GM19351 (cell line): ENCODE data around the gene SLC25A29.
A peak's percentile ranks its signal among the peaks of the same experiment; 100 is the strongest.
"Not testable (repeated sequence)": the region's sequence is repeated elsewhere in the genome, so short reads cannot be mapped to it uniquely, and the experiment has no call there.

Source experiments
- ATAC-seq: cut with Tn5 transposase; IDR thresholded peaks from one replicate; pipeline ENCODE4 v1.9.1; 2021; ENCODE audit warnings: mild to moderate bottlenecking, moderate library complexity; ENCODE audit not compliant: unreplicated experiment

SLC25A29 gene

DNA sequence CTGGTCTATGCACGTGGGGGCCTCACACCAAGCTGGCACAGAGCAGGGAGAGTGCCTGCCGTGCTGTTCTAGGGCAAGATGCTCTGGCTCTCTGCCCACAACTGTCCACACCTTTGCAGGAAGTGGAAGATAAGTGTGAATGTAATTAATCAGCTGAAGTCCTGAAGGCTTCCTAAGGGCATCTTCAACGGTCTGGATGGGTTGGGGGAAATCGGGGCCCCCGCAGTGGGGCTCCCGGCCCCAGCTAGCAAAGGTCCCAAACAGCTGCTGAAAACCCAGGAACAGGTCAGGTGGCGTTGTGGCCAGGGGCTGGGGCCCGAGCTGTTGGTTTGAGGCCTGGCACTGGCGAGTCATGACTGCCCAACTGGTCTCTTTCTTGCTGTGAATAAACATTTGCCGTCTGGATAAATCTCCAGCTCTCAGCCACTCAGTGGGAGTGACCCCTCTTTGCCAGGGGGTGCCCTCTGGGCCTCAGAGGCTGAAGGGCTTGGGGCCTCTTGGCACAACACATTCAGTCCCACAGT, 6.7 kb upstream of the SLC25A29 start:
- ATAC-seq = no peak

DNA sequence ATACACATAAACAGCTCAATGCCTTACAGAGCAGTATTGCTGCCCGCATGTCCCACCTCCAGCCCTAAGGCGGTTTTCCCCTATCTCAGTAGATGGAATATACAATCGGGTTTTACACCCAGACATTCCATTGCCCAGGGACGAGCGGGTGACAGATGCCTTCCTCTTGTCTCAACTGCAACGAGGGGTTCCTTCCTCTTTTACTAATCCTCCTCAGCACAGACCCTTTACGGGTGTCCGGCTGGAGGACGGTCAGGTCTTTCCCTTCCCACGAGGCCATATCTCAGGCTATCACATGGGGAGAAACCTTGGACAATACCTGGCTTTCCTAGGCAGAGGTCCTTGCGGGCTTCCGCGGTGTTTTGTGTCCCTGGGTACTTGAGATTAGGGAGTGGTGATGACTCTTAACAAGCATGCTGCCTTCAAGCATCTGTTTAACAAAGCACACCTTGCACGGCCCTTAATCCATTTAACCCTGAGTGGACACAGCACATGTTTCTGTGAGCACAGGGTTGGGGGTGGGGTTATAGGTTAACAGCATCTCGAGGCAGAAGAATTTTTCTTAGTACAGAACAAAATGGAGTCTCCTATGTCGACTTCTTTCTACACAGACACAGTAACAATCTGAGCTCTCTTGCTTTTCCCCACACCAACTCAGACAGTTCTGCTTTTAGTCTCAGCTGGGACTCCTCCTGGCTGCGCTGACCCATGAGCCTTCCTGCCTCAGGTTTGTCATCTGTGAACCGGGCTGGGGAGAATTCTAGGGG, 6.0 kb upstream of the SLC25A29 start:
- not testable (repeated sequence) for ATAC-seq

DNA sequence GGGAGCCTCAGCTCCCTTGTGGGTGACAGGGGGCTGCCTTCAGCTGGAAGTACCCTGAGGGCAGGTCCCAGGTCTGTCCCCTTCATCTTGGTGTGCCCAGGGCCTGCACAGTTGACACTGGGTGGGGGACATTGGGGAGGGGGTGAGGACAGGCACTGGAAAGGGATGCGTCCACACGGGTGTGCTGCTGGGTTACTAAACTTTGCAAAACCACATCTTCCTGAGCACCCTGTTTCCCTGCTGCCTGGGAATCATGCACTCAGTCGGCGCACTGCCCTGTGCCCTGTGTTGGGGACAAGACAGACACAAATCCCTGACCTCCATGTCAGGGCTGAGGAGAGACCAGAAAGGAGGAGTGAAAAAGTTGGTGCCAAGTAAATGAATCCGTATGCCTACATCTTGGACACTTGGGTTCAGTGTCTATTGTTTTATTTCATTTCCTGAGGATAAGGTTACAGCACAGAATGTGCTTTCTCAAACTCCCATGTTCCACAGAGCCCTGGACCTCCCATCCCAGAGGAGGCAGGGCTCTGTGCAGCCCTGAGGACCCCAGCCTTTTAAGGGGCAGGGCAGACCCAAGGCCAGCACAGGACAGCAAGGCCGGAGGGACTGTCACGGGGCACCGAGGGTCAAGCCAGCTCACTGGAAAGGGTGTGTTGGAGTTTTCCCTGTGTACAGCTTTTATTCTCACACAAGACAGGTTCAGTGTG, 2.9 kb upstream of the SLC25A29 start:
- no peak for ATAC-seq

DNA sequence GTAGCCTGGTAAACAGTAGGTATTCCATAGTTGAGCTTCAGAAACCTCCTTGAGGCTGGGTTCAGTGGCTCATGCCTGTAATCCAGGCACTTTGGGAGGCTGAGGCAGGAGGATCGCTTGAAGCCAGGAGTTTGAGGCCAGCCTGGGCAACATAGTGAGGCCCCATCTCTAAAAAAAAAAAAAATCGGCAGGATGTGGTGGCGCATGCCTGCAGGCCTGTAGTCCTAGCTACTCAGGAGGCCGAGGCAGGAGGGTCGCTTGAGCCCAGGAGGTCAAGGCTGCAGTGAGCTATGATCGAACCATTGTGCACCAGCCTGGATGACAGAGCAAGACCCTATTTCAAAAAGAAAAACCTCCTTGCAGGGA, 2.2 kb upstream of the SLC25A29 start:
- not testable (repeated sequence) for ATAC-seq

DNA sequence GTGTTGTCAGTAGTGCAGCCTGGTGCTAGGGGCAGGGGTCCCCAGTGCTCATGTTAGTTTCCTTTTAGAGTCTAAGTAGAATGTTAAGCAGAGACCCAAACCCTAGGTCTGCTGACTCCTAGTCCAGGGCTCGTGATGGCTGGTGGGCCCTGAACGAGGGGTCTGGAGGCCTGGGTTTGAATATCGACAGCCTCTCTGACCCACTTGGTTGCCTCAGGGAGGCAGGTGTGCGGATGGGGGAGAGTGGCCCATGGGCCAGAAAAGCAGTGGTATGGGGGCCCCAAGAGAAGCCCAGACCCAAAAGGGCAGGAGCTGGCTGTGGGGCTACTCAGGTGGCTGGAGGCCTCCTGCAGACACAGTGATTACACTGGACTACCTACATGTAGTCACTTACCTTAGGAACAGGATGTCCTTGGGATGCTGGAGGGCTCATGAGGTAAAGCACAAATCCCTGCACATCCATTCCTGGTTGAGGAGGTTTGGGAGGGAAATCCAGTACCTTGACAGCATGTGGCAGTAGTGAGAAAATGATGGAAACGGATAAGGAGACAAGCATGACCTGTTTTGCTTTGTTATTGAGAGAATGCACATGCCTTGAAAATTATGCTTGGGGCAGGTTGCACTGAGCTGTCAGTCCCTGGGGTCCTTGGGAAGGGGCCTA, 1.7 kb upstream of the SLC25A29 start:
- ATAC-seq = no peak

DNA sequence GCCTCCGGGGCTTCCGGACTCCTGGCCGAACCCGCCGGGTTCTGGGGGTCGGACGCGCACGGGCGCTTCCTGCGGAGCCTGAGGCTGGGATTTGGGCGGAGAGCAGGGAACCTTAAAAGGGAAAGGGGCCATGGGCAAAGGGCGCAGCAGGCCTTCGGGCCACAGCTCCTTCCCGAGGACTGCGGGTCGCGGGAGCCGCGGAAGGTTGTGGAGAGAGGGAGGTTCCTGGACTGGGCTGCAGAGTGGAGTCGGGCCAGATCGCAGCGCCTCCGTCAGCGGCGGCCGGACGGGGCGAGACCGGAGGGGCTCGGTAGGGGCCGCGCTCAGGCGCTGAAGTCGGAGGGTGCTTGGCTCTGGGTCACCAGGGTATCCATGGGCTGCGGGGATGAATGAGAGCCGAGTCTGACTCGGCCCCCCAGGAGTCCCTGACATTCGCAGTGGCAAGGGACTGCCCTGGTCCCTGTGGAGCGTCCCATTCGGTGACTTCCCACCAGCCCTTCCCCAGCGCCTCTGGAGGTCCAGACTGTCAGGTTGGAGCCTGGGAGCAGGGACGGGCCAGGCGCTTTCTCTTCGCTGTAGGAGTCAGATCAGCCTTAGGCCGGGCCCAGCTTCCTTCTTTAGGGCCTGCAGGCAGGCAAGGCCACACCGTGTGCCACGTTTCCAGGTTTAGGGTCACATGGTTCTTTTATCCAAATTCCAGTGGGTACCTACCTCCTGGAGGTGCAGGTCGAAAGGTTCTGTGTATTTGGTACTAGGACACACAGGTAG, 938 bp upstream of the SLC25A29 start:
- ATAC-seq = no peak

DNA sequence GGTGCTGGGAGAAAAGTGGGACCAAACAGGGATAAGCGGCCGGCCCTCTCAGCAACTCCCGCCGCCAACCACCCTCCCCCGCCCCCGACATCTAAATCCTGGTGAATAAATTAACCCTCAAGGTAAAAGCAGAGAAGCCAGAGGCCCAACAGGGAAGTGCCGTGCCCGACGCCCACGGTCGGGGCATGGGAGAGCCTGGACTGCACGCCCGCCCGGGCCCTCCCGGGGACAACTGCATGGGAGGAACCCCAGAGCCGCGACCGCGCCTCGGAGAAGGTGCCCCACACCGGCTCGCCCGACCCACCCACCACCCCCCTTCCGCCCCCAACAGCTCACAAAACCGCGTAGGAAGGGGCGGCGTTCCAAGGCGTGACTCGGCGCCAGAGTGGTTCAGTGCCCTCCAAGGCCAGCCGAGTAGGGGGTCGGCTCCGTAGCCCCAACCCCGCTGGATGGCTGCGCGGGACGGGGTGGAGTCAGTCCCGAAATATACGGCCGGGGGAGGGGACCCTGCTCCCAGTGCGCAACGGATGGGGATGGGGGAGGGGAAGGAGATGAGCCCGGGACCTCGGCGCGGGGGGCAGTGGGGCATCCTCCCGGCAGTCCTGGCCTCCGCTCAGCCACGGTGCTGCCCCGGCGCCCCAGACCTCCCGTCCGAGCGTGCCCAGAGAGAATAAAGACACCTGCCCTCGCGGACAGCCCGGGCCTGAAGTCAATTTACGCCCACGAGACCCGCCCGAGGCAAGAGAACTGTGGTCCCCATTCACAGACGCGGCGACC, 732 bp downstream of the SLC25A29 start:
- ATAC-seq = no peak

DNA sequence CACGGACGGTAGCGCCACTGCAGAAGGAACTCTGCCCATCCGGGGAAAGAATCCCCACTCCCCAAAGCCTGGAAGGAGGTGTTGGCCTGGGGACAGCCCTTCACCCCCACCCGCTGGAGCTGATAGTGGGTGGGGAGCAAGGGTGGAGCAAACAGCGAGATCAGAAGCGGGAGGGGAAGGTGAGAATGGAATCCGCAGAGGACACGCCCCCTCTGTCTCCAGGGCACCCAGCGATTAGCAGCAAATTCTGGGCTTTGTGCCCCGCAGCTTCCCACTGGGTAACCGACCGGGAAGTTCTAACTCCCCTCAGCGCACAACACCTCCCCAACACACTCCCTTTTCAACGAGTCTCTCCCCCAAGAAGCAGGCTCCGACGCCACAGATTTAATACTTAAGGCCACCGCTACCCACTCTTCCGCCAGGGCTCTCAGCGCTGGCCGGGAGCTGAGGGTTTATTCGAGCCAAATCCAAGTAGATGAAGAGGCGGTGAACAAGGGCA, 1.4 kb downstream of the SLC25A29 start:
- no peak for ATAC-seq

DNA sequence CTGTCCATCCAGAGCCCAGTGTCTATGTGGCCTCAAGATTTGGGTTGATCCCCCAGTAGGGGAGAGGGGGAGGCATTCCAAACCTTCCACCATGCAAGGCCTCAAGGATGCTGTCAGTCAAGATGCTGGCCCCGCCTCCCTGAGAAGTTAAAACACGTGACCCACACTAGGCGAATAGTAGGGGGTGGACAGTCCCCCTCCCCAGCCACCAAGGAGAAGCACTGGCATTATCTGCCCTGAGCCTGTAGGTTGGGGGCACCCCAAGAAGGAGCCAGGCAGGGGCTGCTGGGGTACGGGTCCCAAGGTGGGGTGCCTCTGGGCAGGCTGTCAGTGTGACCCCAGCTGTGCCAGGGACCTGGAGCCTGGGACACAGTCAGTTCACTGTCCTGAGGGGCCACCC, 2.3 kb downstream of the SLC25A29 start:
- ATAC-seq = no peak

DNA sequence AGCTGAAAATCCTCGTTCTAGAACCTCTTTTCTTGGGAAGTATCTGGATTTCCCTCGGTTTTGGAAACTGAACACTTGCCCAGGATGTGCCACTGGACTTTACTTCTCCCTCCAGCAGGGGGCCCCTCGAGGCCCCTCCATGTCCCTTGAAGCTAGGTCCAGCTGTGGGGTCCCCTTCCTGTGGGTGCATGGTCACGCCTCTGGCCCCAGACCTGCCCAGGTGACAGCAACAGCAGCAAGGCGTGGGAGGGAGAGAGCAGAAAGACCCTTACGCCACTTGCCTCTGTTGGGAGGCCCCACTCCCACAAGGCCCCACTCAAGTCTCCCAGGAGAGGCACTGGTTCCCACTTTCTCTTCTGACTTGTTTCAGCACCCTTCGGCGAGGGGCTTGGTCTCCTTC, 3.1 kb downstream of the SLC25A29 start:
- no peak for ATAC-seq

DNA sequence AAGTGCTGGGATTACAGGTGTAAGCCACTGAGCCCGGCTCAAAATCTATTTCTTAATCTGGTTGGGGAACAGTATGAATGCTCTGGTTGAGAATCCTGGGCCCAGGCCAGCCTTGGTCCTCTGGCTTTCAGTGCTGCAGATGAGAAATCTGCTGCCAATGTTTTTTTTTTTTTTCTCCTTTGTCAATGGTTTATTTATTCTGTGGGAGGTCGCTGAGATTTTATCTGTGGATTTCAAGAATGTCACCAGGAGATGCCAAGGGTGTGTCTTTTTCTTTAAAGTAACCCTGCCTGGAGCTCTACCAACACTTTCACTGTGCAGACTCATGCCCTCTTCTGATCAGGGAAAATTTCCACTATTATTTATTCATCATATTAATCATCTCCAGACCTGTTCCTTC, 3.6 kb downstream of the SLC25A29 start:
- ATAC-seq = no peak

DNA sequence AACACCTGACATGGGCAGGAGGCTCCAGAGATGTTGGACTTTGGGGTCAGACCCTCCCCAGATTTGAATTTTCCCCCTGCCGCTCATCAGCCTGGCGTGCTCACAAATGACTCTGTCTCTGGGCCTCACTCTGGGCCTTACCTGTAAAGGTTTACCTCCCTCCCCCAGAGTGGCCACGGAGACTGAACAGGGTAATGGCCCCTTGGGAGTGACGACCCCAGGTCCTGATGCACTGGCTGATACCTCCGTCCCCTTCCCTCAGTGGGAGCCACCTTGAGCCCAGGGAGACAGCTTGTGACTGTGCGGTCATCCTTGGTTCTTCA, 7.0 kb downstream of the SLC25A29 start:
- ATAC-seq = no peak

DNA sequence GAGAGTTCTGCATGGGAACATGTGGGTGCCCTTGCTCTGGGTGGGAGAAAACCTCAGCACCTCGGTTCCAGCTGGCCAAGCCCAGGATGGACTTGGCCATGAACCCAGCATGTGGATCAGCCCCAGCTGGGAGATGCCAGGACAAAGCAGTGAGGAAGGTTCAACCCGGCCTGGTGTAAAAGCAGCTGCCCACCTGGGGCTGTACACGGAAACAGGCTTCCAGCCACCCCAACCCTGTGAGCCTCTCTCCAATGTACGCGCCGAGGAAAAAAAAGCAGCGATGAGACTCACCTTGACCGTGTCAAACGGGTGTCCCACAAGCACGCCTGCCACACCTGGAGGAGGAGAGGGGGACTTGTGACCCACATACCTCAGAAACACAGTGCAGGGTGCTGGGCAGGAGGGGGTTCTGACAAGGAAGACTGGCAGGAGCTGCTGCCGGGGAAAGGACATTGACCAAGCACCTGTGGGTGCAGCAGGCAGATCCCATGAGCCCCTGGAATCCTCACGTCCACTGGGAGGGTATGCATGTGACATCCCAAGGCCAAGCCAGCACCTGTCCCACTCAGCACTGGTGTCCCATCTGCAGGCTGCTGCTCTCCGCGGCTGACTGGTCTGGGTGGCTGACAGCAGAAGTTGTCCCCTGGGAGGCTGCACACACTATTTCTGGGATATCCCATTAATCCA, 7.5 kb downstream of the SLC25A29 start:
- no peak for ATAC-seq

DNA sequence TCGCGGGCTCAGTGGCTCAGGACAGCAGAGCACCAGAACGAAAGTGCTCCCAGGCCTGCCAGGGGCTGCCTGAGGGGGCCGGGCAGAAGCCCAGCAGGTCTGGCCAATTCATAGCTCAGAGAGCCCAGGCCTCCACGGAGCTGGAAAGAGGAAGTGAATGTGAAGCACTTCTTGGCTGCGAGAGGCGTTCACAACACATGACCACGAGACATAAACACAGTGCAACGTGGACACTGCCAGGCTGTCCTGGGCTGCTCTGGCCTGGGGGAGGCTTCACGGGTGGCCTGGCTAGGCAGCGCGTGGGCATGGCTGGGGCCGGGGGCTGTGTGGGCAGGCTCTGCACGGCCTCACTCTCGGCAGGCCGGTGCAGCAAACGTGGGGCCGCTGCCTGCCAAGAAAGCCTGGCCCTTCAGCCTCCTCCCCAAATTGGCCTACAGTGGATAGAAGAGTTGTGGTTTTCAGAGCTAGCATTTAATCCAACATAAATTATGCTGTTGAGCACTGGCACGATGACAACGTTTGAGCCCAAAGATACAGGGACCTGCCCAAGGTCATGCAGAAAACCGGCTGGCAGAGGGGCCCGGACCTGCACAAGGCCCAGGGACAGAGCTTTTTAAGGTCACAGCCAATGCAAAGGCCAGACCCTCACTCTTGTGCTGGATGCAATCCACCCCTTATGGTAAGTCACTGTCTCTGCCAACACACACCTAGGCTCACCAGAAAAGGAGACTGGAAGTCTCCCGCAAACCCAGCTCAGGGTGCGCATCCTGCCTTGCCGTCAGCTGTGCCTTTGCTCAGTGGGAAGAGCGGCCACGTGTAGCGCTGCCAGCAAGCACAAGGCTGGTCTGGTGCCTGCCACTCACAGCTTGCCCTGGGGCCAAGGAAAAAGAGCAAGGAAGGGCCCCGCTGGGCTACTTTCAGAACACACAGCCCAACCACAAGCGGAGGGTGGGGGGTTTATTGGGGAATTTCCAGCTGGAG, 8.6 kb downstream of the SLC25A29 start:
- ATAC-seq = peak; percentile 97

DNA sequence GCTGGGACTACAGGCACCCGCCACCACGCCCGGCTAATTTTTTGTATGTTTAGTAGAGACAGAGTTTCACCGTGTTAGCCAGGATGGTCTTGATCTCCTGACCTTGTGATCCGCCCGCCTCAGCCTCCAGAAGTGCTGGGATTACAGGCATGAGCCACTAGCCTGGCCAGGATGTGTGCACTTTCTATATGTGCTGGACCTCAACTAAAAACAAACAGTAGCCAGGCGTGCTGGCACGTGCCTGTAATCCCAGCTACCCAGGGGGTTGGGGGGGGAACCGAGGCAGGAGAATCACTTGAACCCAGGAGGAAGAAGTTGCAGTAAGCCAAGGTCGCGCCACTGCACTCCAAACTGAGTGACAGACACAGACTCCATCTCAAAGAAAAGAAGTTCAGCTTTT, 9.5 kb downstream of the SLC25A29 start:
- not testable (repeated sequence) for ATAC-seq

DNA sequence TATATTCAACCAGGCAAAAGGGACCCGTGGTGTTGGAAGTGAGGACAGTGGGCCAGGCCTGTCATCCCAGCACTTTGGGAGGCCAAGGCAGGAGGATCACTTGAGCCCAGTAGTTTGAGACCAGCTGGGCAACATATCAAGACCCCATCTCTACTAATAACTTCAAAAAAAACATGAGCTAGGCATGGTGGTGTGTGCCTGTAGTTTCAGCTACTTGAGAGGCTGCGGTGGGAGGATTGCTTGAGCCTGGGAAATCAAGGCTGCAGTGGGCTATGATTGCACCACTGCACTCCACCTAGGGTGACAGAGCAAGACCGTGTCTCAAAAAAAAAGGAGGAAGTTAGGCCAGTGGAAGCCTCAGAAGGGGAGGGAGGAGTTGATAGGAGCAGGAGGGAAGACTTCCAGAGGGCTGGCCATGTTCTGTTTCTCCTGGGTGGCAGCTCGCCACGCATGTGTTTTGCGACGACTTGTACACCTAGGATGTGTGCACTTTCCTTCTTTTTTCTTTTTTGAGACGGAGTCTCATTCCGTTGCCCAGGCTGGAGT, 10.1 kb downstream of the SLC25A29 start:
- no peak for ATAC-seq

DNA sequence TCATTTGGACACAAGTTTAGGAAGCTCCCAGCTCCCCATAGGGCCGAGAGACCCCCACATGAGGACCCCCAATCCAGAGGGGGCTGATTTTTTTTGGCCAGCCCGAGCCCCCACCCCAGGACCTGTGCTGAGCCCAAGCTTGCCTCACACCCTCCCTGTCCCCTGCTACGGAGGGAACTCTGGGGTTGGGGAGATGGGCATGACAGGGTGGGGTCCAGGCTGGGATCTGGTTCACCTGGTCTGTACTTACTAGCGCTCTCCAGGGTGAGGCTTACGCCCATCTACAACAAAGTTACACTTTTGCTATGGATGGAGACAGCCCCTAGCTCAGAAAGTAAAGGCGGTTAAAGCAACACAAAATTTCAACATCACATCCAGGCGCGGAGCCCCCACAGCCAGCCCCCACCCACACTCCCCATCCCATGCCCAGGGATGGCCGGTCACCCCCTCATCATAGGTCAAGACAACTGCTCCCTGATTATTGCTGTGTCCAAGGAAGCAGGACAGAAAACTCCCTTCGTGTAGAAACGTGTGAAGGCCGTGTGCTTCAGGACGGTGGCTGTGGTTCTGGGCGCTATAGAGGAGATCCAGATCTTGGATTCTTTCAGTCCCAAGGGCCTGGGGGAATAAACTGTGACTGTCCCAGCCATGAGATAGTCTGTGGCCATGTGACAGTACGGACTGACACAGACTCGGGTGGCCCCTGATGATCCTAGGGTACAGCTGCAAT, 10.7 kb downstream of the SLC25A29 start:
- ATAC-seq = no peak

DNA sequence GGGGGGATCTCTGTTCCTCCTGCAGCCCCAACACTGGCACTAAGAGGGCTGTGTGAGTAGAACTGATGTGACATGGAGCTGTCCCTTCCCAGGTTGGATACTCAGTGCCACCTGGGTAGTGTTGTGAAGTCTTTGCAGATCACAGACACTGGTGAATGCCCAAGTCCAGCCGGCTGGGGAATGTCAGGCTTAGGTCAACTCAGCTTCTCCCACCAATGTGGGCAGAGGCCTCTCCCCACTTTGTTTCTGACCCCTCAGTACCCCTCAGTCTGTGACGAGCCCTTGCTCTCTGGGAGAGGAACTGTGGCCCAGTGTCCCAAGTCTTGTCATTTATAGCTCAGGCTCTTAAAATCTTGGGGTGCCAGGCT, 11.3 kb downstream of the SLC25A29 start:
- ATAC-seq = no peak
